ENCODE data around the gene ELP4.

DNA sequence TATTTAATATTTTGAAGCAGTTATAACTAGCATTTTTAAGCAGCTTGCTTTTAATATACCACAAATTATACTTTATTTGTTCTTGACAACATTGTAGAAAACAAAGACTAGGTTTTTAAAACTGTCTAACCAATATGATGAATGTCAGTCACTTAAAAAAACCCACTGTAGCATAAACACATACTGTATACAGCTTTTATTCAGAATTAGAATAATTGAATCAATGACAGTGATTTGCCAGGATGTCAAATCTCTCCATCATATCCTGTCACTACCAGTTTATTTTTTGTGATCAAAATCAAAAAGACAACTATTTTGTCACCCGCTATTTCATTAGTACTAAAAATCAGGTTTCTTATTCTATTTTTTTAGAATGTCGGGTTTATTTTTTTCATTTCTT lies 275.0 kb downstream of the ELP4 start:
- TF ChIP-seq, protein P1, sequence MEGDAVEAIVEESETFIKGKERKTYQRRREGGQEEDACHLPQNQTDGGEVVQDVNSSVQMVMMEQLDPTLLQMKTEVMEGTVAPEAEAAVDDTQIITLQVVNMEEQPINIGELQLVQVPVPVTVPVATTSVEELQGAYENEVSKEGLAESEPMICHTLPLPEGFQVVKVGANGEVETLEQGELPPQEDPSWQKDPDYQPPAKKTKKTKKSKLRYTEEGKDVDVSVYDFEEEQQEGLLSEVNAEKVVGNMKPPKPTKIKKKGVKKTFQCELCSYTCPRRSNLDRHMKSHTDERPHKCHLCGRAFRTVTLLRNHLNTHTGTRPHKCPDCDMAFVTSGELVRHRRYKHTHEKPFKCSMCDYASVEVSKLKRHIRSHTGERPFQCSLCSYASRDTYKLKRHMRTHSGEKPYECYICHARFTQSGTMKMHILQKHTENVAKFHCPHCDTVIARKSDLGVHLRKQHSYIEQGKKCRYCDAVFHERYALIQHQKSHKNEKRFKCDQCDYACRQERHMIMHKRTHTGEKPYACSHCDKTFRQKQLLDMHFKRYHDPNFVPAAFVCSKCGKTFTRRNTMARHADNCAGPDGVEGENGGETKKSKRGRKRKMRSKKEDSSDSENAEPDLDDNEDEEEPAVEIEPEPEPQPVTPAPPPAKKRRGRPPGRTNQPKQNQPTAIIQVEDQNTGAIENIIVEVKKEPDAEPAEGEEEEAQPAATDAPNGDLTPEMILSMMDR (IDR thresholded peaks at IDR 0.05 in 4 of 5, conservative IDR thresholded peaks at IDR 0.05 in 1 of 5): no peak
- no peak for TF ChIP-seq POLR2A (IDR thresholded peaks at IDR 0.05)
